GDM1 (cell line): Measurements from ENCODE around the gene MED25.
"Not testable (repeated sequence)": the region's sequence is repeated elsewhere in the genome, so short reads cannot be mapped to it uniquely, and the experiment has no call there.

Experiments
- DNase-seq: peaks from one replicate; lab custom pipeline; 2025; lab: John Stamatoyannopoulos, UW

MED25 gene

GRCh38 chr19:49816590-49816989 lies 1.5 kb upstream of the MED25 start:
- DNase-seq: no peak

GRCh38 chr19:49818649-49819370 lies 721 bp downstream of the MED25 start:
- DNase-seq: no peak

- DNase-seq: not testable (repeated sequence)
Observed at GRCh38 chr19:49819452-49820115, 1.5 kb downstream of the MED25 start.

GRCh38 chr19:49820125-49820524 lies 2.0 kb downstream of the MED25 start:
- no peak for DNase-seq

DNA sequence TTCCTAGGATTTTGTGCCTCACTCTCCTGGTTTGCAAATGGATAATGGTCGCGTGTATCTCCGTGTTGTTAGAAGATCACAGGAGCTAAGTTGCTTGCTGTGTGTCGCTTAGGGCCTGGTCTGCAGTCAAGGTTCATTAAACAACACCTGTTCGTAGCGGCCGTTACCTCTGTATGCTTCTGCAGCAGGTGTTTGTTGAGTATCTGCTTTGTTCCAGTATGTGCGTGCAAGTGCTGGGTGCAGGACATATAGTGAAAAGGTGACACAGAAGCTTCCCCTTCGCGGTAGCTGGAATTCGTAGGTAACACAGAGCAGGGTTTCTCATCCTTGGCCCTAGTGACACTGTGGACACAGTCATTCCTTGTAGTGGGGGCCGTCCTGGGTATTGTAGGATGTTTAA lies 5.4 kb downstream of the MED25 start:
- DNase-seq: no peak

GRCh38 chr19:49824662-49825061 lies 6.6 kb downstream of the MED25 start:
- no peak for DNase-seq

GRCh38 chr19:49827034-49827433 lies 8.9 kb downstream of the MED25 start:
- no peak for DNase-seq

- no peak for DNase-seq
Observed at GRCh38 chr19:49829200-49829599, 11.1 kb downstream of the MED25 start.

DNA sequence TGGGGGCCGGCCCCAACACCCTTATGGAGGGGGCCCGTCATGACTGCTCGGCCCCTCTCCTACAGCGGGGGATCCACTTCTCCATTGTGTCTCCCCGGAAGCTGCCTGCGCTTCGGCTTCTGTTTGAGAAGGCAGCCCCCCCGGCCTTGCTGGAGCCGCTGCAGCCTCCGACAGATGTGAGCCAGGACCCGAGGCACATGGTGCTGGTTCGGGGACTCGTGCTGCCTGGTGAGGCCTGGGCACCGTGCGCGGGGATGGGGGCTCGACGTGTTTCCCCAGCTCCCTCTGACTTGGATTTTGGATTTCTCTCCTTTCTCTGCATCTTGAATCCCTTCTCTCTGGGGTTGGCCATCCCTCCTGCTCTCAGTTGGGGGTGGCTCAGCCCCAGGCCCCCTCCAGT lies 11.6 kb downstream of the MED25 start:
- no peak for DNase-seq

DNA sequence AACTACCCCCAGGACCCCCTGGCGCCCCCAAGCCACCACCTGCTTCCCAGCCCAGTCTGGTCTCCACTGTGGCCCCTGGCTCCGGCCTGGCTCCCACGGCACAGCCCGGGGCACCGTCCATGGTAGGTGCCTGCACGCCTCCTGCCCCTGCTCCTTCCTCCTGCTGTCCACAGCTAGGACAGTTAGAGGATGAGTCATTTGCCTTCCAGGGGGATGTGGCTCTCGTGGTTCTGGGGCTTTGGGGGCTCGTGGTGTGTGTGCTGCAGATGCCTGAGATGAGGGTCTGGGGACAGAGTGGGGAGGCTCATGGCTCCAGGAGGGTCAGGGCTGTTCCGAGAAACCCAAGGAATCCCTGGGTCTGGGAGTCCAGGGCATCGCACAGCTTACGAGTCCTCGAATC lies 12.7 kb downstream of the MED25 start:
- no peak for DNase-seq

DNA sequence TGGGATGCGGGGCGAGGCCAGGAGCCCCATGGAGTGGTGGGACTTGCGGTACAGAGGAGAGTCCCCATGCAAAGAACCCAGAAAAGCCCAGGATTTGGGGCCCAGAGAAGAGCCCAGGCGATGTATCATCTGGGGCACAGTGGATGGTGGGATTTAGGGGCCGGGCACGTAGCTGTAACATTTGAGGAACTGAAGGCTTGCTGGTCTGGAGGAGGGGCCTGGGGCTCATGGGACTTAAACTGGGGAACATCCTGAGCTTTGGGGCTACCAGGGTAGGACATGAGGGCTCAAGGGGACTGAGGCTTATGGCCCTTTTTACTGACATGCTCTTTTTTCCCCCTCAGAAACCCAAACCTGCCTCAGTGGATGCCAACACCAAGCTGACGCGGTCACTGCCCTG lies 13.5 kb downstream of the MED25 start:
- DNase-seq: no peak

GRCh38 chr19:49832556-49832955 lies 14.5 kb downstream of the MED25 start:
- DNase-seq: no peak

GRCh38 chr19:49833599-49833998 lies 15.5 kb downstream of the MED25 start:
- no peak for DNase-seq

DNA sequence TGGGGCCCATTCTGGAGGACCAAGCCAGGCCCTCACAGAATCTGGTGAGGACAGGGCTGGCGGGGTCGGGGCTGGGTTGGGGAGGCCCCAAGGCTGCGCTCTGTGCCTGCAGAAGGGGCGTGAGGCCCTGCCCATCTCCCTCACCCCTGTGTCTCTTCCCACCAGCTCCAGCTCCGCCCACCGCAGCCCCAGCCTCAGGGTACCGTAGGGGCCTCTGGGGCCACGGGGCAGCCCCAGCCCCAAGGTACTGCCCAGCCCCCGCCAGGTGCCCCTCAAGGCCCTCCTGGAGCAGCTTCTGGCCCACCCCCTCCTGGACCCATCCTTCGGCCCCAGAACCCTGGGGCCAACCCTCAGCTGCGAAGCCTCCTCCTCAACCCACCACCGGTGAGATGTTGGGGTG lies 17.5 kb downstream of the MED25 start:
- no peak for DNase-seq

GRCh38 chr19:49836176-49837008 lies 18.3 kb downstream of the MED25 start:
- DNase-seq: no peak

GRCh38 chr19:49837009-49837310 lies 18.9 kb downstream of the MED25 start:
- no peak for DNase-seq

DNA sequence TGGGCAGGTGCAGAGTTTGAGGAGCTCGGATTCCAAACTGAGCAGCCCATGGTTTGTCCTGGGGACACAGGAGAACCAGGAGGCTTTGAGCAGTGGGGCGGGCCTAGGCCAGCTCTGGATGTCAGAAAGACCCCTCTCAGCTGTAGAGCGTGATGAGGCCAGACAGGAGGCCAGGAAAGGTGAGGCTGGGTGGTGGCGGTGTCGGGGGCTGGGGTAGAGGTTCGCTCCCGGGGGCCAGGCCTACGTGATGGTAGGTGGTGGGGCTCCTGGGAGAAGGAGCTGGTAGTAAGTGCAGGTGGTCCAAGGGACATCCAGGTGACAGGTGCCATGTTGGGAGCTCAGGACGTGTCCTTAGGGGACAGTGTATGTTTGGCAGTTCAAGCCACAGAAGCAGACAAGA lies 19.3 kb downstream of the MED25 start:
- no peak for DNase-seq

GRCh38 chr19:49838885-49839588 lies 20.9 kb downstream of the MED25 start:
- DNase-seq: no peak

GRCh38 chr19:49839713-49840112 lies 21.6 kb downstream of the MED25 start:
- no peak for DNase-seq

DNA sequence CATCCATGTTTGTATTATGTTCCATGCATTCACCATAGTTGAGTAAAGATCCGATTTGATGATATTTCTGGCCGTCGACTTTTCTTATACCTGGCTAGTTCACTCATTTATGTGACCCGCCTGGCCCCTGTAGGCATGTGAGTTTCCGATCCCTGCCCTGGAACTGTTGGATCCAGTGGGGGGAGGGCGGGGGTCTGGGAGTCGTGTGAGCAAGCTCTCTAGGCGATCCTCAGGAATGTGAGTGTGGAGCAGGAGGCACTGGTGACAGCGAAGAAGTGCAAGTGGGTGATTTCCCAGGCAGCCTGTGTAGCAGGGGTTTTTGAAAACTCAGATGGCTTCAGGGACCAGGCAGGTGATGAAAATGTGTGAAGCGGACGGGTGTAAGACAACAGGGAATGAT lies 22.2 kb downstream of the MED25 start:
- no peak for DNase-seq

DNA sequence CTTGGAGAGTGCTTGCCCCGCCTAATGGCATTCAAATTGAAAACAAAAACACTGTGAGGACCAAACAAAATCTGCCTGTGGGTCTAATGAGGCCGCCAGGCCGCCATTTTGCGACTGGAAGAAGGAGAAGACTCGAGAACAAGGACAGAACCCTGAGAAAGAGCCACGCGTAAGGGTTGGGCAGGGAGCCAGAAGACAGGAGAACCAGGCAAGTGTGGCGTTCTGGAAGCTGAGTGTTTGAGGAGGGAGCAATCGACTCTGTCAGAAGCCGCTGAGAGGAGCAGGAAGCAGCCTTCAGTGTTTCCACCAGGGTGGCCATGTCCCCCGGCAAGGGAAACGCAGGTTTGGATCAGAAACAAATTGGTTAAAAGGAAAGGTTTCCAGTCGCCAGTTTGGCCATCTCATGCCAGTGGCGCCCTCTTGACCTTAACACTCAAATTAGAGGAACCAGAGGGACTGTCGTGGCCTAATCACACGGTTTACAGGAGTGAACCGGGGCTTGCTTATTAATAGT lies 22.7 kb downstream of the MED25 start:
- no peak for DNase-seq

DNA sequence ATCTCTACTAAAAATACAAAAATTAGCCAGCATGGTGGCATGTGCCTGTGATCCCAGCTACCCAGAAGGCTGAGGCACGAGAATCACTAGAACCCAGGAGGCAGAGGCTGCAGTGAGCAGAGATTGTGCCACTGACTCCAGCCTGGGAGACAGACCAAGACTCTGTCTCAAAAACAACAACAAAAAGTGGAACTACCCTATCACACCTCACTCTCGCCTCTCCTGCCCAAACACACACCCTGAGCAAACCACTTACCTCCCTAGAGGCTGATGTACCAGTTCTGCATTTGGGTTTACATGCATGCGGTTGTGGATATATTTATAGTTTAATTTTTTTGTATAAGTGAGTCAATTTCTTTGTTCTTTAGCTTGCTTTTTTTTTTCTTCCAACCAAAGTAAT lies 25.2 kb downstream of the MED25 start:
- no peak for DNase-seq
